Endodermal cell (in vitro differentiated cells): ENCODE results near the gene METTL9. TPM values are rescaled to one million over a fixed set of nuclear protein-coding genes. Genes with fewer than 3 reads are reported as not detected.

Source experiments
- DNase-seq: peaks from one replicate; pipeline ENCODE4 v3.0.0-alpha.2; 2017
- H3K27ac ChIP-seq: 2 replicates; pipeline ENCODE4 v1.5.1; 2013; ENCODE audit warnings: mild to moderate bottlenecking, low read depth, low read length, moderate library complexity
- H3K27me3 ChIP-seq: 2 replicates; pipeline ENCODE4 v1.6.1; 2013; ENCODE audit warnings: mild to moderate bottlenecking, low read length, moderate library complexity; ENCODE audit not compliant: insufficient read depth, control insufficient read depth, poor library complexity, severe bottlenecking
- H3K36me3 ChIP-seq: 2 replicates; pipeline ENCODE4 v1.7.0; 2013; ENCODE audit warnings: mild to moderate bottlenecking, low read length, moderate library complexity; ENCODE audit not compliant: control insufficient read depth, insufficient read depth
- H3K4me1 ChIP-seq: one replicate; pipeline ENCODE4 v1.7.0; 2013; ENCODE audit warnings: low read length; ENCODE audit not compliant: control insufficient read depth, insufficient read depth
- H3K4me3 ChIP-seq: 2 replicates; pipeline ENCODE4 v1.5.1; 2013; ENCODE audit warnings: mild to moderate bottlenecking, low read length, moderate library complexity
- H3K9ac ChIP-seq: 2 replicates; pipeline ENCODE4 v1.6.1; 2013; ENCODE audit warnings: mild to moderate bottlenecking, low read length, moderate library complexity; ENCODE audit not compliant: poor library complexity, severe bottlenecking; ENCODE audit errors: extremely low read depth
- H3K9me3 ChIP-seq: 2 replicates; pipeline ENCODE4 v1.6.1; 2013; ENCODE audit warnings: mild to moderate bottlenecking, low read length, moderate library complexity; ENCODE audit not compliant: control insufficient read depth
- H3K27ac Mint-ChIP-seq: 2 replicates; pipeline ENCODE4 v1.8.0; 2020; ENCODE audit warnings: mixed read lengths
- H3K27me3 Mint-ChIP-seq: 2 replicates; pipeline ENCODE4 v1.8.0; 2021; ENCODE audit warnings: mild to moderate bottlenecking, mixed read lengths; ENCODE audit not compliant: insufficient read depth
- H3K36me3 Mint-ChIP-seq: 2 replicates; pipeline ENCODE4 v1.8.0; 2020; ENCODE audit warnings: low read depth, mixed read lengths
- H3K4me1 Mint-ChIP-seq: 2 replicates; pipeline ENCODE4 v1.8.0; 2020; ENCODE audit warnings: mixed read lengths
- H3K4me3 Mint-ChIP-seq: 2 replicates; pipeline ENCODE4 v1.8.0; 2020; ENCODE audit warnings: mild to moderate bottlenecking, moderate library complexity, mixed read lengths
- H3K9me3 Mint-ChIP-seq: 2 replicates; pipeline ENCODE4 v1.8.0; 2020; ENCODE audit warnings: mild to moderate bottlenecking, mixed read lengths
- CTCF ChIP-seq: fragments of 200-600 bp; sonication (generic); conservative IDR thresholded peaks from 2 replicates; pipeline ENCODE4 v1.5.0; 2021; ENCODE audit warnings: antibody characterized with exemption, mild to moderate bottlenecking
- WGBS, 2 experiments: methylation state at CpG; one replicate each; pipeline versions ENCODE4 v1.1.5 to v1.1.7; 2013; ENCODE audit warnings: missing lambda C conversion rate in 2 of 2, mixed read lengths in 1 of 2; ENCODE audit not compliant: insufficient coverage in 1 of 2, insufficient read length in 1 of 2; 5-methylcytosine and 5-hydroxymethylcytosine counted together
- total RNA-seq, 2 donors: library from RNA; stranded (reverse); fragmentation: NEBNext Ultra II Directional in 1 of 2; extraction: Animal tissue kit (Norgen Biotek cat#: 25700) in 1 of 2; gene quantifications; 2 replicates in 1 of 2; 3 replicates in 1 of 2; pipeline ENCODE4 v1.2.1, GENCODE V29; 2021

METTL9 gene
- total RNA-seq, 2 donors from 2014 or later, result 145 to 149 TPM

- DNase-seq, result no peak
- H3K4me1 Mint-ChIP-seq, result no peaks in the 10 kb centered on the region
Measured at GRCh38 chr16:21683184-21683583, 83.8 kb downstream of the METTL9 start.

GRCh38 chr16:21684199-21684598 lies 84.8 kb downstream of the METTL9 start:
- H3K27ac Mint-ChIP-seq, result no peak overlapping the region
- no peaks in the 10 kb centered on the region for H3K36me3 ChIP-seq
- no peak overlapping the region for H3K4me3 ChIP-seq
- peak; percentile 80 for DNase-seq
- H3K27ac ChIP-seq, result no peak overlapping the region
- H3K27me3 ChIP-seq, result peaks cover 17% of the 10 kb centered on the region
- 52 to 63% methylated on average over 4 to 6 of the region's 6 CpGs for WGBS, 2 experiments
- H3K4me1 Mint-ChIP-seq, result no peaks in the 10 kb centered on the region
- no peak overlapping the region for H3K9ac ChIP-seq
- no peaks in the 10 kb centered on the region for H3K4me1 ChIP-seq
- peaks cover 4% of the 10 kb centered on the region for H3K9me3 Mint-ChIP-seq
- TF ChIP-seq CTCF, result peak; percentile 77
- H3K36me3 Mint-ChIP-seq, result no peaks in the 10 kb centered on the region
- no peak overlapping the region for H3K4me3 Mint-ChIP-seq
- peaks cover 20% of the 10 kb centered on the region for H3K27me3 Mint-ChIP-seq
- no peaks in the 10 kb centered on the region for H3K9me3 ChIP-seq

More at GRCh38 chr16:21683184-21683583, 83.8 kb downstream of the METTL9 start:
- Mint-ChIP-seq H3K4me3 (no peak overlapping the region), H3K36me3 (no peaks in the 10 kb centered on the region), H3K9me3 (no peaks in the 10 kb centered on the region), H3K27me3 (peaks cover 13% of the 10 kb centered on the region), H3K27ac (no peak overlapping the region)
- 87% methylated on average over 2 of the region's 3 CpGs; no CpG with 5 or more reads in 1 of the 2 experiments for WGBS, 2 experiments
- H3K4me1 ChIP-seq, result no peaks in the 10 kb centered on the region
- no peaks in the 10 kb centered on the region for H3K36me3 ChIP-seq
- H3K4me3 ChIP-seq, result no peak overlapping the region
- H3K9me3 ChIP-seq, result no peaks in the 10 kb centered on the region
- H3K27ac ChIP-seq, result no peak overlapping the region
- no peak for TF ChIP-seq CTCF
- no peak overlapping the region for H3K9ac ChIP-seq
- H3K27me3 ChIP-seq, result peaks cover 8% of the 10 kb centered on the region

- 62 to 78% methylated on average over 7 to 14 of the region's 14 CpGs for WGBS, 2 experiments
- H3K27ac Mint-ChIP-seq, result no peak overlapping the region
- no peaks in the 10 kb centered on the region for H3K4me1 Mint-ChIP-seq
- H3K4me1 ChIP-seq, result no peaks in the 10 kb centered on the region
- H3K36me3 ChIP-seq, result no peaks in the 10 kb centered on the region
- H3K9me3 ChIP-seq, result no peaks in the 10 kb centered on the region
- peaks cover 17% of the 10 kb centered on the region for H3K27me3 ChIP-seq
- H3K9me3 Mint-ChIP-seq, result peaks cover 4% of the 10 kb centered on the region
- TF ChIP-seq CTCF, result no peak
- peaks cover 23% of the 10 kb centered on the region for H3K27me3 Mint-ChIP-seq
- H3K27ac ChIP-seq, result no peak overlapping the region
- H3K9ac ChIP-seq, result no peak overlapping the region
- H3K36me3 Mint-ChIP-seq, result no peaks in the 10 kb centered on the region
- no peak overlapping the region for H3K4me3 ChIP-seq
- peak; percentile 88 for DNase-seq
- no peak overlapping the region for H3K4me3 Mint-ChIP-seq
Measured at GRCh38 chr16:21685034-21685455, 85.7 kb downstream of the METTL9 start.
